Endothelial cell of umbilical vein (primary cell): ENCODE results near the gene S100P. TPM values are rescaled to one million over a fixed set of nuclear protein-coding genes. Genes with fewer than 3 reads are reported as not detected.

ENCODE experiments used
- BruUV-seq: library from RNA; stranded (reverse); fragments of 400-500 nt; replicated peaks from 2 replicates; lab custom pipeline; 2021; lab: Mats Ljungman, UMichigan
- CTCF ChIA-PET: fragments of 300-600, 350-600 bp; sonication (Branson Sonifier 250); formaldehyde crosslinking; loops from one replicate; lab custom pipeline; 2021; ENCODE audit warnings: antibody characterized with exemption, inconsistent platforms; lab: Charles Lee
- POLR2A ChIA-PET: fragments of 300-600, 350-600 bp; sonication (Branson Sonifier 250); formaldehyde crosslinking; loops from one replicate; lab custom pipeline; 2021; ENCODE audit warnings: antibody characterized with exemption, inconsistent platforms; lab: Charles Lee
- DNase-seq: peaks from one replicate; pipeline ENCODE4 v3.0.0-alpha.2; 2011; ENCODE audit warnings: low read depth, low spot score
- FAIRE-seq: peaks from 2 replicates; lab custom pipeline; 2011; peaks lifted over from hg19 to GRCh38; lab: Jason Lieb, UNC
- H2AFZ ChIP-seq: 2 replicates; pipeline ENCODE4 v1.6.0; 2012; ENCODE audit warnings: low read depth, low read length, control low read depth, inconsistent platforms
- H3K27ac ChIP-seq: 2 replicates; pipeline ENCODE4 v1.5.1; 2011; ENCODE audit warnings: low read depth, mild to moderate bottlenecking, control low read depth, low read length, moderate library complexity; ENCODE audit not compliant: insufficient read depth
- H3K27me3 ChIP-seq, 2 experiments: 2 replicates each; pipeline versions ENCODE4 v1.6.0 to v1.6.1; 2011; ENCODE audit warnings: low read length in 2 of 2, mixed read lengths in 1 of 2; ENCODE audit not compliant: control insufficient read depth in 2 of 2, insufficient read depth in 2 of 2
- H3K36me3 ChIP-seq, 2 experiments: 2 replicates in 1 of 2; 3 replicates in 1 of 2; pipeline ENCODE4 v1.5.1; 2011; ENCODE audit warnings: low read length in 2 of 2, mild to moderate bottlenecking in 1 of 2, moderate library complexity in 1 of 2; ENCODE audit not compliant: control insufficient read depth in 2 of 2, insufficient read depth in 2 of 2; ENCODE audit errors: extremely low read depth in 1 of 2
- H3K4me1 ChIP-seq: 3 replicates; pipeline ENCODE4 v1.5.1; 2011; ENCODE audit warnings: mild to moderate bottlenecking, low read length; ENCODE audit not compliant: control insufficient read depth, insufficient read depth; ENCODE audit errors: extremely low read depth
- H3K4me2 ChIP-seq: 2 replicates; pipeline ENCODE4 v1.6.1; 2011; ENCODE audit warnings: low read length, control low read depth, mixed read lengths; ENCODE audit not compliant: insufficient read depth
- H3K4me3 ChIP-seq, 3 experiments: fragments of 200-600 bp in 1 of 3; sonication (generic), shearing (Covaris generic) in 1 of 3; replicated peaks in 1 of 3; 2 replicates each; pipeline ENCODE4 v1.5.1; 2011 to 2016; ENCODE audit warnings: control low read depth in 3 of 3, low read length in 3 of 3, mild to moderate bottlenecking in 2 of 3, inconsistent platforms in 1 of 3, low read depth in 1 of 3, moderate library complexity in 1 of 3; ENCODE audit not compliant: insufficient read depth in 1 of 3
- H3K79me2 ChIP-seq: 2 replicates; pipeline ENCODE4 v1.6.0; 2012; ENCODE audit warnings: low read length, inconsistent platforms; ENCODE audit not compliant: control insufficient read depth, insufficient read depth
- H3K9ac ChIP-seq: replicated peaks from 2 replicates; pipeline ENCODE3; 2011; ENCODE audit warnings: low read length, control low read depth; ENCODE audit not compliant: insufficient read depth; ENCODE audit errors: extremely low read depth
- H3K9me1 ChIP-seq: replicated peaks from 3 replicates; pipeline ENCODE4 v1.6.0; 2011; ENCODE audit warnings: mild to moderate bottlenecking, low read length; ENCODE audit not compliant: control insufficient read depth, insufficient read depth; ENCODE audit errors: extremely low read depth
- H3K9me3 ChIP-seq: replicated peaks from 2 replicates; pipeline ENCODE4 v1.5.1; 2012; ENCODE audit warnings: low read length, inconsistent platforms; ENCODE audit not compliant: control insufficient read depth, insufficient read depth
- H4K20me1 ChIP-seq: replicated peaks from 2 replicates; pipeline ENCODE3; 2011; ENCODE audit warnings: mild to moderate bottlenecking, low read length; ENCODE audit not compliant: control insufficient read depth, insufficient read depth; ENCODE audit errors: extremely low read depth
- EZH2 ChIP-seq: IDR thresholded peaks from 2 replicates; pipeline ENCODE4 v1.6.1; 2012; ENCODE audit warnings: borderline replicate concordance, low read depth, mild to moderate bottlenecking, moderate library complexity, low read length, inconsistent platforms; ENCODE audit not compliant: severe bottlenecking
- FOS ChIP-seq: IDR thresholded peaks from 2 replicates; pipeline ENCODE4 v1.6.1; 2011; ENCODE audit warnings: mild to moderate bottlenecking, low read length, moderate library complexity, borderline replicate concordance; ENCODE audit not compliant: insufficient read depth
- GATA2 ChIP-seq: IDR thresholded peaks from 2 replicates; pipeline ENCODE4 v1.7.0; 2011; ENCODE audit warnings: low read depth, mild to moderate bottlenecking, moderate library complexity, mixed read lengths, low read length; ENCODE audit not compliant: insufficient read length, insufficient read depth
- JUN ChIP-seq: IDR thresholded peaks from 2 replicates; pipeline ENCODE4 v1.6.1; 2011; ENCODE audit warnings: borderline replicate concordance, low read depth; ENCODE audit not compliant: insufficient read length, insufficient read depth
- MAX ChIP-seq: IDR thresholded peaks from 2 replicates; pipeline ENCODE4 v1.6.1; 2011; ENCODE audit not compliant: insufficient read depth, insufficient read length
- MYC ChIP-seq: IDR thresholded peaks from one replicate; pipeline ENCODE4 v1.6.1; 2011; ENCODE audit warnings: mild to moderate bottlenecking, low read depth, low read length
- POLR2AphosphoS5 ChIP-seq: IDR thresholded peaks from 2 replicates; pipeline ENCODE4 v1.6.1; 2012; ENCODE audit warnings: low read depth, mild to moderate bottlenecking, control low read depth, low read length, moderate library complexity; ENCODE audit not compliant: insufficient read depth
- dilution Hi-C: fragments of 300-500 bp; cut with MboI; formaldehyde crosslinking; loops from one replicate; pipeline ENCODE4 v1.15.0; 2019; ENCODE audit warnings: low sequenced_read_pairs; ENCODE audit not compliant: extremely low pct_ligation_motif_present
- intact Hi-C: fragments of 100-400 bp; cut with micrococcal nuclease; formaldehyde crosslinking; loops from one replicate; pipeline ENCODE4 v1.10.0; 2022
- polyA plus RNA-seq, 4 experiments: library from polyadenylated mRNA; depleted of rRNA in 3 of 4; stranded (reverse) in 3 of 4; unstranded in 1 of 4; fragments of >200 nt; gene quantifications; 2 replicates each; pipeline versions ENCODE4 v1.2.1 to v1.2.3, GENCODE V29; 2011 to 2012; ENCODE audit warnings: missing spikeins in 1 of 4
- total RNA-seq: library from RNA; stranded (reverse); gene quantifications from 2 replicates; pipeline ENCODE4 v1.2.3, GENCODE V29; 2021

Gene S100P
- total and polyA plus RNA-seq, 2 donors (not counting 3 experiments of a cell fraction or from before 2014, with no cell fraction given), result not detected

- CTCF ChIA-PET, result interaction anchor here (1.5 kb wide), 1 partner anchor 11 kb away, joined by 5 read pairs; a partner anchor contains a TSS
- no peak overlapping the region for H2AFZ ChIP-seq
- no peaks in the 10 kb centered on the region for H3K79me2 ChIP-seq
- peaks cover 2% of the 10 kb centered on the region for H3K4me1 ChIP-seq
- no peaks in the 10 kb centered on the region for H3K9me3 ChIP-seq
- no peaks in the 10 kb centered on the region for H4K20me1 ChIP-seq
- no peak for DNase-seq
- peaks cover 27 to 48% of the 10 kb centered on the region in 2 experiments for H3K27me3 ChIP-seq
- H3K36me3 ChIP-seq, result no peaks in the 10 kb centered on the region
- POLR2A ChIA-PET, result no interaction called here
- H3K9me1 ChIP-seq, result no peaks in the 10 kb centered on the region
- dilution Hi-C loops (no loop called here), intact Hi-C loops (no loop called here)
- BruUV-seq, result no TSS peak
- H3K4me3 ChIP-seq, result no peak overlapping the region
- no peak overlapping the region for H3K9ac ChIP-seq
- TF ChIP-seq JUN (no peak), MAX (no peak), FOS (no peak), POLR2AphosphoS5 (no peak), MYC (no peak), GATA2 (no peak)
- no peak overlapping the region for H3K27ac ChIP-seq
- FAIRE-seq, result no peak
- no peak overlapping the region for H3K4me2 ChIP-seq
Observed at GRCh38 chr4:6662591-6662990, 31.1 kb upstream of the S100P start.

GRCh38 chr4:6663596-6664393 lies 29.9 kb upstream of the S100P start:
- dilution Hi-C loops, result no loop called here
- intact Hi-C loops, result no loop called here
- FAIRE-seq, result no peak
- Histone ChIP-seq H3K27me3 (peaks cover 27 to 45% of the 10 kb centered on the region in 2 experiments), H3K27ac (no peak overlapping the region), H2AFZ (no peak overlapping the region), H3K4me3 (no peak overlapping the region), H3K9me1 (no peaks in the 10 kb centered on the region), H3K9me3 (no peaks in the 10 kb centered on the region), H3K36me3 (no peaks in the 10 kb centered on the region), H3K4me2 (no peak overlapping the region), H3K4me1 (peaks cover 2% of the 10 kb centered on the region), H4K20me1 (no peaks in the 10 kb centered on the region), H3K79me2 (no peaks in the 10 kb centered on the region), H3K9ac (no peak overlapping the region)
- POLR2A ChIA-PET, result interaction anchor here (1.2 kb wide), 1 partner anchor 9 kb away, joined by 7 read pairs; no protein-coding TSS in a partner anchor
- no peak for DNase-seq
- TF ChIP-seq MYC (no peak), FOS (no peak), EZH2 (peak; percentile 89)
- CTCF ChIA-PET, result interaction anchor here (0.8 to 1.1 kb wide), 5 partner anchors 9 to 89 kb away, joined by 3 to 5 read pairs (median 3); partner anchors contain the start of gene MAN2B2
- no TSS peak for BruUV-seq
